PC-9 (cell line): ENCODE data around the gene NXPH1. TPM values are rescaled to one million over a fixed set of nuclear protein-coding genes. Genes with fewer than 3 reads are reported as not detected.

Experiments used
- BruUV-seq: library from RNA; stranded (reverse); fragments of 400-500 nt; replicated peaks from 2 replicates; lab custom pipeline; 2021; lab: Mats Ljungman, UMichigan
- CTCF ChIA-PET: fragments of 300-600 bp; sonication (Branson Sonifier 250); formaldehyde crosslinking; loops from one replicate; lab custom pipeline; 2022; ENCODE audit warnings: antibody characterized with exemption; lab: Charles Lee
- POLR2A ChIA-PET: fragments of 300-600 bp; sonication (Branson Sonifier 250); formaldehyde crosslinking; loops from one replicate; lab custom pipeline; 2022; ENCODE audit warnings: antibody characterized with exemption; ENCODE audit not compliant: unreplicated experiment; lab: Charles Lee
- DNase-seq, 2 experiments: peaks; one replicate each; pipeline versions ENCODE4 v3.0.0 to v3.0.0-alpha.2; 2015 to 2022; ENCODE audit warnings: mixed read lengths in 1 of 2
- H2AFZ ChIP-seq: fragments of 200-600 bp; sonication (generic); 2 replicates; pipeline ENCODE4 v1.8.1; 2017; ENCODE audit warnings: antibody characterized with exemption
- H3F3A ChIP-seq: fragments of 200-600 bp; sonication (generic); 2 replicates; pipeline ENCODE4 v1.8.1; 2017; ENCODE audit warnings: antibody characterized with exemption, mild to moderate bottlenecking, low read depth; ENCODE audit not compliant: insufficient read depth
- H3K27ac ChIP-seq: fragments of 200-600 bp; sonication (generic); 2 replicates; pipeline ENCODE4 v1.6.1; 2016; ENCODE audit warnings: mixed run types
- H3K27me3 ChIP-seq: fragments of 200-600 bp; sonication (generic); 2 replicates; pipeline ENCODE4 v1.6.1; 2016; ENCODE audit warnings: low read depth, mixed run types; ENCODE audit not compliant: insufficient read depth
- H3K36me3 ChIP-seq: fragments of 200-600 bp; sonication (generic); 2 replicates; pipeline ENCODE4 v1.6.1; 2016; ENCODE audit warnings: low read depth, mixed run types
- H3K4me1 ChIP-seq: fragments of 200-600 bp; sonication (generic); replicated peaks from 2 replicates; pipeline ENCODE4 v1.6.1; 2016; ENCODE audit warnings: mixed run types; ENCODE audit not compliant: insufficient read depth
- H3K4me2 ChIP-seq: fragments of 200-600 bp; sonication (generic); 2 replicates; pipeline ENCODE4 v1.6.1; 2017; ENCODE audit warnings: mixed run types
- H3K4me3 ChIP-seq: fragments of 200-600 bp; sonication (generic); 2 replicates; pipeline ENCODE4 v1.6.1; 2016; ENCODE audit warnings: mixed run types
- H3K79me2 ChIP-seq: fragments of 200-600 bp; sonication (generic); 2 replicates; pipeline ENCODE4 v1.6.1; 2017; ENCODE audit warnings: low read depth, mixed run types
- H3K9me2 ChIP-seq: fragments of 200-600 bp; sonication (generic); 2 replicates; pipeline ENCODE4 v1.8.1; 2017; ENCODE audit warnings: mild to moderate bottlenecking; ENCODE audit not compliant: insufficient read depth
- H3K9me3 ChIP-seq: fragments of 200-600 bp; sonication (generic); 2 replicates; pipeline ENCODE4 v1.8.1; 2016; ENCODE audit warnings: low read depth; ENCODE audit not compliant: insufficient read depth
- H4K20me1 ChIP-seq: fragments of 200-600 bp; sonication (generic); 2 replicates; pipeline ENCODE4 v1.8.1; 2017; ENCODE audit not compliant: insufficient read depth
- EZH2 ChIP-seq: fragments of 200-600 bp; sonication (generic); IDR thresholded peaks from 2 replicates; pipeline ENCODE4 v1.8.0; 2017; ENCODE audit warnings: antibody characterized with exemption, low read depth
- intact Hi-C: fragments of 100-400 bp; cut with micrococcal nuclease; formaldehyde crosslinking; loops from one replicate; pipeline ENCODE4 v1.10.0; 2022; ENCODE audit not compliant: unreplicated experiment
- total RNA-seq: library from RNA; stranded (reverse); gene quantifications from 2 replicates; pipeline ENCODE4 v1.2.3, GENCODE V29; 2021
- TF ChIP-seq, protein P1 (sequence below): fragments of 200-600 bp; sonication (generic); conservative IDR thresholded peaks from 2 replicates; pipeline ENCODE4 v1.6.1; 2017; ENCODE audit warnings: mixed run types, antibody characterized with exemption, mild to moderate bottlenecking, moderate library complexity

The NXPH1 gene
- total RNA-seq, 1 experiment from 2014 or later, result not detected

DNA sequence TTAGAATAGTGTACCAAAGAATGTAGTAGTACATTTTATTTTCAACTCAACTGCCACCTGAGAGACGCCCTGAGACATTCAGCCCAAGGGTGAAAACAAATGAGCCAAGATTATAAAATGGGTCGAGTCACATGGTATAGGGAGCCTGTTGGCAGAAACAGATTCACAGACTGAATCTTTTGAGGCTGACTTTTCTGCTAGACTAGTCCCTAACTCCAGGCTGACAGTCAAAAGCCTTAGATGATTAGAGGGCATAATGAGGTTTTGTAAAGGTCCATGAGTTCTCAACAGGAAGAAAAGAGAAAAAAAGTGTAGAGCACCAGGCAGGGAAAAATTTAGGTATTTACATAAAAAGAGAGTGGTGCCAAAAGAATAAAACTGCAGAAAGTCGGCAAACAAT, 128.0 kb downstream of the NXPH1 start:
- intact Hi-C loops, result no loop called here
- ChIA-PET CTCF (no interaction called here), POLR2A (no interaction called here)
- no peaks in the 10 kb centered on the region for H3F3A ChIP-seq
- no peak overlapping the region for H3K27ac ChIP-seq
- H3K36me3 ChIP-seq, result no peaks in the 10 kb centered on the region
- no peaks in the 10 kb centered on the region for H3K9me2 ChIP-seq
- no peaks in the 10 kb centered on the region for H3K4me1 ChIP-seq
- BruUV-seq, result no TSS peak
- no peaks in the 10 kb centered on the region for H3K9me3 ChIP-seq
- H2AFZ ChIP-seq, result no peak overlapping the region
- TF ChIP-seq, protein P1, sequence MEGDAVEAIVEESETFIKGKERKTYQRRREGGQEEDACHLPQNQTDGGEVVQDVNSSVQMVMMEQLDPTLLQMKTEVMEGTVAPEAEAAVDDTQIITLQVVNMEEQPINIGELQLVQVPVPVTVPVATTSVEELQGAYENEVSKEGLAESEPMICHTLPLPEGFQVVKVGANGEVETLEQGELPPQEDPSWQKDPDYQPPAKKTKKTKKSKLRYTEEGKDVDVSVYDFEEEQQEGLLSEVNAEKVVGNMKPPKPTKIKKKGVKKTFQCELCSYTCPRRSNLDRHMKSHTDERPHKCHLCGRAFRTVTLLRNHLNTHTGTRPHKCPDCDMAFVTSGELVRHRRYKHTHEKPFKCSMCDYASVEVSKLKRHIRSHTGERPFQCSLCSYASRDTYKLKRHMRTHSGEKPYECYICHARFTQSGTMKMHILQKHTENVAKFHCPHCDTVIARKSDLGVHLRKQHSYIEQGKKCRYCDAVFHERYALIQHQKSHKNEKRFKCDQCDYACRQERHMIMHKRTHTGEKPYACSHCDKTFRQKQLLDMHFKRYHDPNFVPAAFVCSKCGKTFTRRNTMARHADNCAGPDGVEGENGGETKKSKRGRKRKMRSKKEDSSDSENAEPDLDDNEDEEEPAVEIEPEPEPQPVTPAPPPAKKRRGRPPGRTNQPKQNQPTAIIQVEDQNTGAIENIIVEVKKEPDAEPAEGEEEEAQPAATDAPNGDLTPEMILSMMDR, result no peak
- TF ChIP-seq EZH2, result no peak
- H3K27me3 ChIP-seq, result peaks cover 21% of the 10 kb centered on the region
- H3K4me2 ChIP-seq, result no peak overlapping the region
- H4K20me1 ChIP-seq, result no peaks in the 10 kb centered on the region
- DNase-seq, result no peak
- H3K4me3 ChIP-seq, result no peak overlapping the region
- H3K79me2 ChIP-seq, result no peaks in the 10 kb centered on the region

GRCh38 chr7:8564281-8564680, 130.9 kb downstream of the NXPH1 start:
- Histone ChIP-seq H3K4me1 (no peaks in the 10 kb centered on the region), H4K20me1 (no peaks in the 10 kb centered on the region), H3K36me3 (no peaks in the 10 kb centered on the region), H3K9me3 (no peaks in the 10 kb centered on the region), H3K27me3 (peaks cover 7% of the 10 kb centered on the region), H3K79me2 (no peaks in the 10 kb centered on the region), H3K4me2 (no peak overlapping the region), H3K9me2 (no peaks in the 10 kb centered on the region), H3K27ac (no peak overlapping the region), H3F3A (no peaks in the 10 kb centered on the region), H2AFZ (no peak overlapping the region), H3K4me3 (no peak overlapping the region)
- TF ChIP-seq EZH2, result no peak
- POLR2A ChIA-PET, result no interaction called here
- intact Hi-C loops, result no loop called here
- no peak for DNase-seq
- no TSS peak for BruUV-seq
- CTCF ChIA-PET, result no interaction called here

GRCh38 chr7:8566016-8566415, 132.6 kb downstream of the NXPH1 start:
- H3K4me1 ChIP-seq, result no peaks in the 10 kb centered on the region
- CTCF ChIA-PET, result no interaction called here
- intact Hi-C loops, result no loop called here
- no peaks in the 10 kb centered on the region for H3F3A ChIP-seq
- no peaks in the 10 kb centered on the region for H3K9me2 ChIP-seq
- H3K79me2 ChIP-seq, result no peaks in the 10 kb centered on the region
- no peaks in the 10 kb centered on the region for H3K27me3 ChIP-seq
- BruUV-seq, result no TSS peak
- H4K20me1 ChIP-seq, result no peaks in the 10 kb centered on the region
- no peaks in the 10 kb centered on the region for H3K9me3 ChIP-seq
- no peak overlapping the region for H3K27ac ChIP-seq
- H3K4me3 ChIP-seq, result no peak overlapping the region
- H3K4me2 ChIP-seq, result no peak overlapping the region
- H2AFZ ChIP-seq, result no peak overlapping the region
- POLR2A ChIA-PET, result no interaction called here
- H3K36me3 ChIP-seq, result no peaks in the 10 kb centered on the region
- no peak for TF ChIP-seq EZH2
- TF ChIP-seq, protein P1, result no peak
- DNase-seq, result peak in 1 of 2 experiments; percentile 3

GRCh38 chr7:8567626-8568025, 134.2 kb downstream of the NXPH1 start:
- no peaks in the 10 kb centered on the region for H3K36me3 ChIP-seq
- no peaks in the 10 kb centered on the region for H4K20me1 ChIP-seq
- no peaks in the 10 kb centered on the region for H3K79me2 ChIP-seq
- ChIA-PET POLR2A (no interaction called here), CTCF (no interaction called here)
- H3K9me2 ChIP-seq, result no peaks in the 10 kb centered on the region
- intact Hi-C loops, result no loop called here
- H3K27me3 ChIP-seq, result no peaks in the 10 kb centered on the region
- no peaks in the 10 kb centered on the region for H3K4me1 ChIP-seq
- DNase-seq, result no peak
- no peak overlapping the region for H3K4me3 ChIP-seq
- no peak overlapping the region for H3K27ac ChIP-seq
- H3K4me2 ChIP-seq, result no peak overlapping the region
- no peak overlapping the region for H2AFZ ChIP-seq
- no peaks in the 10 kb centered on the region for H3K9me3 ChIP-seq
- no TSS peak for BruUV-seq
- TF ChIP-seq EZH2, result no peak
- TF ChIP-seq, protein P1, result no peak
- H3F3A ChIP-seq, result no peaks in the 10 kb centered on the region
